Muscle layer of duodenum (tissue), 2 donors: ENCODE results near the gene A4GALT.
"Not testable (repeated sequence)": the region's sequence is repeated elsewhere in the genome, so short reads cannot be mapped to it uniquely, and the experiment has no call there.

Experiments used
- H3K27ac ChIP-seq: one replicate; pipeline ENCODE4 v1.7.0; 2013; ENCODE audit warnings: mild to moderate bottlenecking, low read length
- H3K27me3 ChIP-seq: one replicate; pipeline ENCODE4 v1.7.0; 2013; ENCODE audit warnings: low read depth, mild to moderate bottlenecking, control low read depth, low read length
- H3K36me3 ChIP-seq, 2 donors: one replicate each; pipeline ENCODE4 v1.7.0; 2013; ENCODE audit warnings: low read length in 2 of 2, control low read depth in 1 of 2, mild to moderate bottlenecking in 1 of 2; ENCODE audit not compliant: insufficient read depth in 2 of 2, control insufficient read depth in 1 of 2
- H3K4me1 ChIP-seq, 2 donors: one replicate each; pipeline ENCODE4 v1.7.0; 2013; ENCODE audit warnings: low read length in 2 of 2, mild to moderate bottlenecking in 2 of 2, control low read depth in 1 of 2, moderate library complexity in 1 of 2; ENCODE audit not compliant: insufficient read depth in 2 of 2, control insufficient read depth in 1 of 2
- H3K4me3 ChIP-seq, 2 donors: one replicate each; pipeline ENCODE4 v1.7.0; 2013; ENCODE audit warnings: low read length in 2 of 2, low read depth in 1 of 2, mild to moderate bottlenecking in 1 of 2
- H3K9me3 ChIP-seq, 2 donors: one replicate each; pipeline ENCODE4 v1.7.0; 2013; ENCODE audit warnings: low read length in 2 of 2, control low read depth in 1 of 2, mild to moderate bottlenecking in 1 of 2; ENCODE audit not compliant: control insufficient read depth in 1 of 2
- donor health status: healthy.

The A4GALT gene

GRCh38 chr22:42676059-42676607 lies 44.5 kb downstream of the A4GALT start:
- no peaks in the 10 kb centered on the region for H3K36me3 ChIP-seq
- no peaks in the 10 kb centered on the region for H3K27me3 ChIP-seq
- H3K9me3 ChIP-seq: no peaks in the 10 kb centered on the region
- H3K27ac ChIP-seq: no peak overlapping the region
- no peak overlapping the region for H3K4me3 ChIP-seq
- H3K4me1 ChIP-seq: peaks cover 5 to 10% of the 10 kb centered on the region in 2 donors

GRCh38 chr22:42673898-42674401 lies 46.7 kb downstream of the A4GALT start:
- Histone ChIP-seq H3K27me3 (no peaks in the 10 kb centered on the region), H3K4me3 (no peak overlapping the region), H3K27ac (no peak overlapping the region), H3K4me1 (peaks cover 5 to 6% of the 10 kb centered on the region in 2 donors), H3K9me3 (no peaks in the 10 kb centered on the region), H3K36me3 (no peaks in the 10 kb centered on the region)

GRCh38 chr22:42673071-42673470 lies 47.6 kb downstream of the A4GALT start:
- H3K9me3 ChIP-seq, H3K4me1 ChIP-seq: not testable (repeated sequence)

DNA sequence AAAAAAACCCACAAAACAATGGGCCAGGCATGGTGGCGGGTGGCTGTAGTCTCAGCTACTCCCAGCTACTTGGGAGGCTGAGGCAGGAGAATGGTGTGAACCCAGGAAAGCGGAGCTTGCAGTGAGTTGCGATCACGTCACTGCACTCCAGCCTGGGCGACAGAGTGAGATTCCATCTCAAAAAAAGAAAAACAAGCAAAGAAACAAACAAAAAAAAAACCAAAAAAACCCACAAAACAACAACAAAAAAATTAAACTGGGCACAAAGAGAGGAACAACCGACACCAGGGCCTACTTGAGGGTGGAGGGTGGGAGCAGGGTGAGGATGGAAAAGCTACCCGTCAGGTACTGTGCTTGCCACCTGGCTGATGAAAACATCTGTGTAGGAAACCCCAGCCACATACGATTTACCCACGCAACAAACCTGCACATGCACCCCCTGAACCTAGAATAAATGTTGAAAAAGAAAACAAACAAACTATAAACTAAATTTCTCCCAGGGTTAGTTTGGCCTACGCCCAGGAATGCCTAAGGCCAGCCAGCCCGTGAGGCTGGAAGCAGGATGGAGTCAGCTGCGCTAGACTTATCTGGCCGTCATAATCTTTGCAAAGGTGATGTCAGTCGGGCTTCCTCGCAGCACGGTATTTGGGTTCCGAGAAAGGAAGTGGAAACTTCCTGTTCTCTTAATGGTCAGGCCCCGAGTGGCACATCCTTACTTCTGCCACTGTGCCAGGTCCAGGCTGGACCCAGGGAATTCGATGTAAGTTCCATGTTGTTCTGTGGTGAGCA lies 49.6 kb downstream of the A4GALT start:
- Histone ChIP-seq H3K36me3 (no peaks in the 10 kb centered on the region), H3K4me1 (peaks cover 5 to 6% of the 10 kb centered on the region in 2 donors), H3K27me3 (no peaks in the 10 kb centered on the region), H3K9me3 (no peaks in the 10 kb centered on the region), H3K27ac (no peak overlapping the region), H3K4me3 (no peak overlapping the region)

More at GRCh38 chr22:42673071-42673470, 47.6 kb downstream of the A4GALT start:
- H3K4me3 ChIP-seq, H3K27ac ChIP-seq, H3K36me3 ChIP-seq, H3K27me3 ChIP-seq: not testable (repeated sequence)

GRCh38 chr22:42670046-42670445 lies 50.6 kb downstream of the A4GALT start:
- H3K4me3 ChIP-seq: no peak overlapping the region
- H3K27me3 ChIP-seq: no peaks in the 10 kb centered on the region
- H3K36me3 ChIP-seq: no peaks in the 10 kb centered on the region
- H3K4me1 ChIP-seq: peaks cover 5 to 6% of the 10 kb centered on the region in 2 donors
- no peaks in the 10 kb centered on the region for H3K9me3 ChIP-seq
- H3K27ac ChIP-seq: no peak overlapping the region

DNA sequence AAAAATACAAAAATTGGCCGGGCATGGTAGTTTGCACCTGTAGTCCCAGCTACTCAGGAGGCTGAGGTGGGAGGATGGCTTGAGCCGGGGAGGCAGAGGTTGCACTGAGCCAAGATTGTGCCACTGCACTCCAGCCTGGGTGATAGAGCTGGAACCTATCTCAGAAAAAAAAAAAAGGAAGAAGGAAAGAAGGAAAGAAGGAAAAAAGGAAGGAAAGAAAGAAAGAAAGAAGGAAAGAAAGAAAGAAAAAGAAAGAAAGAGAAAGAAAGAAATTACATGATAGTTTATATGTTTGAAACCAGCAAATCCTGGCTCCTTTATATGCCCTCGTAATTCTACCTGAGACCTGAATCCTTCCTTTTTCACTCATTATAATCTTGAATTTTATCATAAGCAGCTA lies 54.3 kb downstream of the A4GALT start:
- H3K4me1 ChIP-seq: peaks cover 0 to 11% of the 10 kb centered on the region in 2 donors
- not testable (repeated sequence) for H3K27me3 ChIP-seq, H3K27ac ChIP-seq, H3K9me3 ChIP-seq, H3K36me3 ChIP-seq, H3K4me3 ChIP-seq

- H3K4me1 ChIP-seq: peaks cover 0 to 11% of the 10 kb centered on the region in 2 donors
- no peak overlapping the region for H3K27ac ChIP-seq
Observed at GRCh38 chr22:42664976-42665831, 55.5 kb downstream of the A4GALT start.

GRCh38 chr22:42661985-42662831 lies 58.5 kb downstream of the A4GALT start:
- H3K4me1 ChIP-seq: peaks cover 0 to 11% of the 10 kb centered on the region in 2 donors
- H3K9me3 ChIP-seq: no peaks in the 10 kb centered on the region
- H3K27ac ChIP-seq: no peak overlapping the region
- H3K36me3 ChIP-seq: no peaks in the 10 kb centered on the region
- H3K4me3 ChIP-seq: peak overlapping the region; percentile 33 to 64
- H3K27me3 ChIP-seq: no peaks in the 10 kb centered on the region

More at GRCh38 chr22:42664976-42665831, 55.5 kb downstream of the A4GALT start:
- no peaks in the 10 kb centered on the region for H3K36me3 ChIP-seq
- H3K27me3 ChIP-seq: no peaks in the 10 kb centered on the region
- H3K9me3 ChIP-seq: no peaks in the 10 kb centered on the region
- no peak overlapping the region for H3K4me3 ChIP-seq

DNA sequence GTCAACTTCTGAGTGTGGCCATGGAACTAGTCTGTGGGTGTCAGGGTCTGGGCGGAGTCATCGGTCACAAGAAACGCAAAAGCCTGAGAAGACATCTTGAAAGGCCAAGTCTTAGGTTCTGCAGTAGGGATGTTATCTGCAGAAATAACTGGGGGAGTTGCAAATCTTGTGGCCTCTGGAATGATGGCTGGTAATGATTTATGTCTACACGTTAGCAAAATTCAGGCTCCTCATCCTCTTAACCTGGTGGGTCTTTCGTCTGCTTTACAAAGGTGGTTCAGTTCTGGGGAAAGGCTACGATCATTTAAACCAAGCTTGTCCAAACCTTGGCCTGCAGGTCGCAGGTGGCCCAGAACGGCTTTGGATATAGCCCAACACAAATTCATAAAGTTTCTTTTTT lies 64.1 kb downstream of the A4GALT start:
- H3K9me3 ChIP-seq: no peaks in the 10 kb centered on the region

DNA sequence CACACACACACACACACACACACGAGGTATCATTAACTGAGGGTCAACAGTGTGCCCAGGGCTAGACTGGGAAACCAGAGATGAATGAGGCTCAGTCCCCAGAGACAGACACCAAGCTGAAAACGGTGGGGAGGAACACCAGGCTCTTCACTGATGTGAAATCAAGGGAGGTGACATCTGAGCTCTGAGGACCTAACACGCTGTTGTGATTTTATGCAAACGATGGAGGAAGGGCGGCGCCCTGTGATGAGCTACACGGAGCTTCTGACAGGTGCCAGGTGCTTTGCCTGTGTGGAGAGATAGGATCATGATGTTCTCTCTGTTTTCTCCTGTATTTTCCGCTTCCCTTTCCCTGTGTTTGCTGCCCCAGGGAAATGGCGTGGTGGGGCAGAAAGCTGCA lies 65.0 kb downstream of the A4GALT start:
- no peaks in the 10 kb centered on the region for H3K4me1 ChIP-seq

More for the DNA sequence above, 64.1 kb downstream of the A4GALT start:
- H3K27me3 ChIP-seq: no peaks in the 10 kb centered on the region
- no peak overlapping the region for H3K4me3 ChIP-seq
- no peaks in the 10 kb centered on the region for H3K36me3 ChIP-seq
- H3K4me1 ChIP-seq: peaks cover 0 to under 1% of the 10 kb centered on the region in 2 donors
- H3K27ac ChIP-seq: no peak overlapping the region

More for the DNA sequence above, 65.0 kb downstream of the A4GALT start:
- H3K4me3 ChIP-seq: no peak overlapping the region
- no peaks in the 10 kb centered on the region for H3K27me3 ChIP-seq
- no peaks in the 10 kb centered on the region for H3K9me3 ChIP-seq
- no peaks in the 10 kb centered on the region for H3K36me3 ChIP-seq
- no peak overlapping the region for H3K27ac ChIP-seq
